Colonic mucosa (tissue), 4 donors: ENCODE results near the gene ROBO4. TPM values are rescaled to one million over a fixed set of nuclear protein-coding genes. Genes with fewer than 3 reads are reported as not detected.

ENCODE experiments used
- DNase-seq: peaks from one replicate; pipeline ENCODE4 v3.0.0-alpha.2; 2020
- H3K27ac ChIP-seq: fragments of 200-600 bp; one replicate; pipeline ENCODE4 v1.8.0; 2021
- H3K27me3 ChIP-seq: fragments of 200-600 bp; one replicate; pipeline ENCODE4 v1.8.0; 2021
- H3K36me3 ChIP-seq: fragments of 200-600 bp; one replicate; pipeline ENCODE4 v1.8.0; 2021
- H3K4me1 ChIP-seq: fragments of 200-600 bp; one replicate; pipeline ENCODE4 v1.8.0; 2021; ENCODE audit warnings: mild to moderate bottlenecking
- H3K4me3 ChIP-seq: fragments of 200-600 bp; one replicate; pipeline ENCODE4 v1.8.0; 2021
- H3K9ac ChIP-seq, 2 donors: one replicate each; pipeline ENCODE4 v1.7.0; 2013; ENCODE audit warnings: control low read depth in 2 of 2, low read depth in 2 of 2, low read length in 2 of 2
- H3K9me3 ChIP-seq: fragments of 200-600 bp; one replicate; pipeline ENCODE4 v1.8.0; 2021
- CTCF ChIP-seq: fragments of 200-600 bp; IDR thresholded peaks from one replicate; pipeline ENCODE4 v1.8.0; 2022; ENCODE audit warnings: antibody characterized with exemption, mild to moderate bottlenecking
- intact Hi-C: fragments of 100-400 bp; cut with DNase I; formaldehyde crosslinking; loops from one replicate; pipeline ENCODE4 v1.14.1; 2022
- total RNA-seq, 2 donors: library from RNA; stranded (reverse); fragmentation: NEBNext Ultra II Directional in 1 of 2; extraction: Animal tissue kit (Norgen Biotek cat#: 25700) in 1 of 2; gene quantifications; one replicate each; pipeline ENCODE4 v1.2.1, GENCODE V29; 2021
- donor health status: healthy.
- donor health status: DM: no; HTN: no; CAD: no.
- donor health status: DM: no; HTN: no; CAD: no.

ROBO4 gene
- total RNA-seq, 2 donors from 2014 or later: 4.0 to 5.0 TPM

GRCh38 chr11:124884340-124884739, 13.3 kb downstream of the ROBO4 start:
- no peak for TF ChIP-seq CTCF
- Histone ChIP-seq H3K36me3 (no peaks in the 10 kb centered on the region), H3K9ac (no peak overlapping the region), H3K9me3 (no peaks in the 10 kb centered on the region), H3K4me3 (no peak overlapping the region), H3K27ac (no peak overlapping the region), H3K27me3 (no peaks in the 10 kb centered on the region), H3K4me1 (no peaks in the 10 kb centered on the region)
- intact Hi-C loops: no loop called here
- DNase-seq: no peak

- H3K36me3 ChIP-seq: no peaks in the 10 kb centered on the region
- intact Hi-C loops: no loop called here
- H3K9me3 ChIP-seq: no peaks in the 10 kb centered on the region
- no peak overlapping the region for H3K9ac ChIP-seq
- no peaks in the 10 kb centered on the region for H3K4me1 ChIP-seq
- no peaks in the 10 kb centered on the region for H3K27me3 ChIP-seq
- peak; percentile 45 for DNase-seq
- H3K27ac ChIP-seq: no peak overlapping the region
- H3K4me3 ChIP-seq: no peak overlapping the region
- no peak for TF ChIP-seq CTCF
These were observed 15.2 kb downstream of the ROBO4 start for GRCh38 chr11:124882339-124883071.

GRCh38 chr11:124880958-124881357, 16.7 kb downstream of the ROBO4 start:
- Histone ChIP-seq H3K4me1 (peaks cover 1% of the 10 kb centered on the region), H3K27ac (no peak overlapping the region), H3K9me3 (no peaks in the 10 kb centered on the region), H3K9ac (no peak overlapping the region), H3K27me3 (no peaks in the 10 kb centered on the region), H3K4me3 (no peak overlapping the region), H3K36me3 (no peaks in the 10 kb centered on the region)
- no peak for DNase-seq
- intact Hi-C loops: no loop called here
- no peak for TF ChIP-seq CTCF

- intact Hi-C loops: no loop called here
- no peak overlapping the region for H3K9ac ChIP-seq
These were observed 17.4 kb downstream of the ROBO4 start for GRCh38 chr11:124880290-124880611.

GRCh38 chr11:124879493-124880289, 18.0 kb downstream of the ROBO4 start:
- no peak for DNase-seq
- H3K36me3 ChIP-seq: no peaks in the 10 kb centered on the region
- peaks cover 6% of the 10 kb centered on the region for H3K4me1 ChIP-seq
- H3K4me3 ChIP-seq: no peak overlapping the region
- H3K9ac ChIP-seq: no peak overlapping the region
- intact Hi-C loops: no loop called here
- no peaks in the 10 kb centered on the region for H3K27me3 ChIP-seq
- no peaks in the 10 kb centered on the region for H3K9me3 ChIP-seq
- H3K27ac ChIP-seq: no peak overlapping the region
- no peak for TF ChIP-seq CTCF

More at GRCh38 chr11:124880290-124880611, 17.4 kb downstream of the ROBO4 start:
- TF ChIP-seq CTCF: no peak
- Histone ChIP-seq H3K27me3 (no peaks in the 10 kb centered on the region), H3K36me3 (no peaks in the 10 kb centered on the region), H3K4me3 (no peak overlapping the region), H3K4me1 (peaks cover 6% of the 10 kb centered on the region), H3K9me3 (no peaks in the 10 kb centered on the region), H3K27ac (no peak overlapping the region)
- DNase-seq: no peak
